Esophagus squamous epithelium (tissue), 4 donors: ENCODE results near the gene MEF2C.

ENCODE experiments used
- CTCF ChIP-seq, 6 experiments: fragments of 450-650 bp in 4 of 6; fragments of 200-600 bp in 2 of 6; sonication (generic) in 2 of 6; IDR thresholded peaks; one replicate each; pipeline ENCODE4 v1.5.1; 2016 to 2019; ENCODE audit warnings: antibody characterized with exemption in 6 of 6, mild to moderate bottlenecking in 4 of 6, moderate library complexity in 4 of 6
- POLR2A ChIP-seq, 4 donors: fragments of 450-650 bp; IDR thresholded peaks; one replicate each; pipeline ENCODE4 v1.6.1; 2017; ENCODE audit warnings: antibody characterized with exemption in 4 of 4, mild to moderate bottlenecking in 4 of 4, moderate library complexity in 3 of 4

GRCh38 chr5:88845081-88845697 is 37.8 kb downstream of the MEF2C start:
- TF ChIP-seq CTCF (IDR thresholded peaks at IDR 0.05) (no peak), POLR2A (IDR thresholded peaks at IDR 0.05) (no peak)
